ENCODE data around the gene QPCT. TPM values are rescaled to one million over a fixed set of nuclear protein-coding genes. Genes with fewer than 3 reads are reported as not detected.
"Not testable (repeated sequence)": the region's sequence is repeated elsewhere in the genome, so short reads cannot be mapped to it uniquely, and the experiment has no call there.

Gene QPCT
- total RNA-seq, 1 donor from 2014 or later = 0.24 TPM

GRCh38 chr2:37357530-37357929 is 13.1 kb downstream of the QPCT start:
- DNase-seq (ENCODE audit: low read depth) = no peak

GRCh38 chr2:37358466-37358865 is 14.0 kb downstream of the QPCT start:
- no peak for DNase-seq (ENCODE audit: low read depth)

- DNase-seq (ENCODE audit: low read depth) = peak; percentile 59
These were observed 16.9 kb downstream of the QPCT start for GRCh38 chr2:37361216-37361815.

GRCh38 chr2:37361994-37362698 is 17.7 kb downstream of the QPCT start:
- no peak for DNase-seq (ENCODE audit: low read depth)

GRCh38 chr2:37364351-37364750 is 19.9 kb downstream of the QPCT start:
- DNase-seq (ENCODE audit: low read depth) = no peak

- DNase-seq (ENCODE audit: low read depth) = peak; percentile 94
These were observed 21.2 kb downstream of the QPCT start for GRCh38 chr2:37365669-37366068.

- peak; percentile 29 for DNase-seq (ENCODE audit: low read depth)
These were observed 22.3 kb downstream of the QPCT start for GRCh38 chr2:37366773-37367172.

- no peak for DNase-seq (ENCODE audit: low read depth)
These were observed 22.9 kb downstream of the QPCT start for GRCh38 chr2:37367310-37367709.

GRCh38 chr2:37367984-37368383 is 23.6 kb downstream of the QPCT start:
- DNase-seq (ENCODE audit: low read depth) = no peak

- no peak for DNase-seq (ENCODE audit: low read depth)
These were observed 26.2 kb downstream of the QPCT start for GRCh38 chr2:37370666-37371065.

- no peak for DNase-seq (ENCODE audit: low read depth)
These were observed 27.6 kb downstream of the QPCT start for GRCh38 chr2:37372000-37372399.

GRCh38 chr2:37375741-37376288 is 31.4 kb downstream of the QPCT start:
- DNase-seq (ENCODE audit: low read depth) = no peak

GRCh38 chr2:37376421-37377186 is 32.2 kb downstream of the QPCT start:
- DNase-seq (ENCODE audit: low read depth) = peak; percentile 93

GRCh38 chr2:37377187-37377532 is 32.7 kb downstream of the QPCT start:
- DNase-seq (ENCODE audit: low read depth) = peak; percentile 72

GRCh38 chr2:37378411-37378810 is 34.0 kb downstream of the QPCT start:
- peak; percentile 93 for DNase-seq (ENCODE audit: low read depth)

- DNase-seq (ENCODE audit: low read depth) = no peak
These were observed 35.5 kb downstream of the QPCT start for GRCh38 chr2:37379881-37380296.

- not testable (repeated sequence) for DNase-seq (ENCODE audit: low read depth)
These were observed 36.4 kb downstream of the QPCT start for GRCh38 chr2:37380787-37381186.

GRCh38 chr2:37384261-37384660 is 39.8 kb downstream of the QPCT start:
- peak; percentile 91 for DNase-seq (ENCODE audit: low read depth)

- peak; percentile 77 for DNase-seq (ENCODE audit: low read depth)
These were observed 42.9 kb downstream of the QPCT start for GRCh38 chr2:37387148-37387835.

GRCh38 chr2:37388074-37388473 is 43.6 kb downstream of the QPCT start:
- no peak for DNase-seq (ENCODE audit: low read depth)

- no peak for DNase-seq (ENCODE audit: low read depth)
These were observed 45.0 kb downstream of the QPCT start for GRCh38 chr2:37389395-37389794.
